GM13976 (cell line): ENCODE results near the gene MRPL46.

Source experiments
- DNase-seq: peaks from one replicate; pipeline ENCODE4 v3.0.0; 2012; ENCODE audit warnings: low spot score
- CTCF ChIP-seq: IDR thresholded peaks from 2 replicates; pipeline ENCODE4 v1.5.1; 2012; ENCODE audit warnings: borderline replicate concordance, mild to moderate bottlenecking; ENCODE audit not compliant: insufficient read depth; ENCODE audit errors: extremely low read depth, missing control alignments, control extremely low read depth
- in situ Hi-C: fragments of 300-500 bp; cut with MboI; formaldehyde crosslinking; loops from one replicate; pipeline ENCODE4 v1.12.0; 2022; ENCODE audit warnings: low sequenced_read_pairs, mixed read lengths, inconsistent platforms; ENCODE audit not compliant: unreplicated experiment

Gene MRPL46

GRCh38 chr15:88465633-88466224, 1.5 kb downstream of the MRPL46 start:
- no peak for TF ChIP-seq CTCF
- in situ Hi-C loops, result no loop called here
- no peak for DNase-seq

- DNase-seq, result no peak
- TF ChIP-seq CTCF, result no peak
- in situ Hi-C loops, result no loop called here
These were observed 3.2 kb downstream of the MRPL46 start for GRCh38 chr15:88463870-88464532.

- no peak for DNase-seq
- in situ Hi-C loops, result no loop called here
- no peak for TF ChIP-seq CTCF
These were observed 10.5 kb downstream of the MRPL46 start for GRCh38 chr15:88456733-88457132.

GRCh38 chr15:88454867-88455810, 12.0 kb downstream of the MRPL46 start:
- in situ Hi-C loops, result no loop called here
- TF ChIP-seq CTCF, result peak; percentile 52
- DNase-seq, result peak; percentile 46

- in situ Hi-C loops, result no loop called here
- no peak for TF ChIP-seq CTCF
- no peak for DNase-seq
These were observed 13.0 kb downstream of the MRPL46 start for GRCh38 chr15:88454236-88454635.

- no peak for DNase-seq
- no peak for TF ChIP-seq CTCF
- in situ Hi-C loops, result no loop called here
These were observed 13.5 kb downstream of the MRPL46 start for GRCh38 chr15:88453651-88454050.
